SK-N-SH (cell line): ENCODE results near the gene WWOX.

Experiments used
- FOXJ3 ChIP-seq: sonication (generic); formaldehyde crosslinking; IDR thresholded peaks from 2 replicates; pipeline ENCODE4 v1.5.1; 2020; ENCODE audit warnings: mild to moderate bottlenecking, missing genetic modification reagents
- POLR2AphosphoS5 ChIP-seq: IDR thresholded peaks from 2 replicates; pipeline ENCODE4 v1.6.1; 2012; ENCODE audit warnings: low read depth, low read length
- RAD21 ChIP-seq: IDR thresholded peaks from 2 replicates; pipeline ENCODE4 v1.6.1; 2012; ENCODE audit warnings: mild to moderate bottlenecking, low read length
- RCOR1 ChIP-seq: fragments of 150-350 bp; IDR thresholded peaks from 2 replicates; pipeline ENCODE4 v1.6.1; 2017; ENCODE audit warnings: antibody characterized with exemption, low read length
- TCF12 ChIP-seq: IDR thresholded peaks from 2 replicates; pipeline ENCODE4 v1.4.0; 2012
- TF ChIP-seq, protein P1 (sequence below): fragments of 150-350 bp; IDR thresholded peaks from 2 replicates; pipeline ENCODE4 v1.6.1; 2017; ENCODE audit warnings: antibody characterized with exemption, low read length, low read depth, borderline replicate concordance
- TF ChIP-seq, protein P2 (sequence below): fragments of 200-600 bp; sonication (generic); IDR thresholded peaks from 2 replicates; pipeline ENCODE4 v1.6.1; 2017; ENCODE audit warnings: antibody characterized with exemption, mild to moderate bottlenecking, moderate library complexity
- TF ChIP-seq, protein P3 (sequence below): IDR thresholded peaks from 2 replicates; pipeline ENCODE4 v1.6.1; 2012; ENCODE audit warnings: mild to moderate bottlenecking, low read depth, low read length, moderate library complexity
- TF ChIP-seq, protein P4 (sequence below): IDR thresholded peaks from 2 replicates; pipeline ENCODE4 v1.4.0; 2012; ENCODE audit warnings: low read depth, borderline replicate concordance

DNA sequence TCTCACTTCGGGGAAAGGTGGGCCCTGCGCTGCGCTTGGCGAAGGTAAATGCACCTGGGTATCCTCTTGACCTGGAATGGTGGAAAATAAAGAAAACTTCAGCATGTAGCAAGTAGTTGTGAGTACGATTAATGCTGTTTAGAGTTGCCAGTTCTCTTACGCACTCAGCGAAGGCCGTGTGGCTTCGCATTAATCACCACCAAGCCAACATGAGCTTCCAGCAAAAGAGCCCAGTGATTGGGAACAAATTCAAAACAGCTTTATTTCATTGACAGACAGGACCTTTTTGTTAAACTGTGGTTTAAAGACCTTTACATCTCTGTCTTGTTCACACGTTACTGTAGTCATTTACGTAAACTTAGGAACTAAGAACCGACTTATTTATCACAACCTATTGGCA lies 969.7 kb downstream of the WWOX start:
- TF ChIP-seq, protein P1, sequence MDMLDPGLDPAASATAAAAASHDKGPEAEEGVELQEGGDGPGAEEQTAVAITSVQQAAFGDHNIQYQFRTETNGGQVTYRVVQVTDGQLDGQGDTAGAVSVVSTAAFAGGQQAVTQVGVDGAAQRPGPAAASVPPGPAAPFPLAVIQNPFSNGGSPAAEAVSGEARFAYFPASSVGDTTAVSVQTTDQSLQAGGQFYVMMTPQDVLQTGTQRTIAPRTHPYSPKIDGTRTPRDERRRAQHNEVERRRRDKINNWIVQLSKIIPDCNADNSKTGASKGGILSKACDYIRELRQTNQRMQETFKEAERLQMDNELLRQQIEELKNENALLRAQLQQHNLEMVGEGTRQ = no peak
- TF ChIP-seq, protein P2, sequence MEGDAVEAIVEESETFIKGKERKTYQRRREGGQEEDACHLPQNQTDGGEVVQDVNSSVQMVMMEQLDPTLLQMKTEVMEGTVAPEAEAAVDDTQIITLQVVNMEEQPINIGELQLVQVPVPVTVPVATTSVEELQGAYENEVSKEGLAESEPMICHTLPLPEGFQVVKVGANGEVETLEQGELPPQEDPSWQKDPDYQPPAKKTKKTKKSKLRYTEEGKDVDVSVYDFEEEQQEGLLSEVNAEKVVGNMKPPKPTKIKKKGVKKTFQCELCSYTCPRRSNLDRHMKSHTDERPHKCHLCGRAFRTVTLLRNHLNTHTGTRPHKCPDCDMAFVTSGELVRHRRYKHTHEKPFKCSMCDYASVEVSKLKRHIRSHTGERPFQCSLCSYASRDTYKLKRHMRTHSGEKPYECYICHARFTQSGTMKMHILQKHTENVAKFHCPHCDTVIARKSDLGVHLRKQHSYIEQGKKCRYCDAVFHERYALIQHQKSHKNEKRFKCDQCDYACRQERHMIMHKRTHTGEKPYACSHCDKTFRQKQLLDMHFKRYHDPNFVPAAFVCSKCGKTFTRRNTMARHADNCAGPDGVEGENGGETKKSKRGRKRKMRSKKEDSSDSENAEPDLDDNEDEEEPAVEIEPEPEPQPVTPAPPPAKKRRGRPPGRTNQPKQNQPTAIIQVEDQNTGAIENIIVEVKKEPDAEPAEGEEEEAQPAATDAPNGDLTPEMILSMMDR = no peak
- TF ChIP-seq, protein P3, sequence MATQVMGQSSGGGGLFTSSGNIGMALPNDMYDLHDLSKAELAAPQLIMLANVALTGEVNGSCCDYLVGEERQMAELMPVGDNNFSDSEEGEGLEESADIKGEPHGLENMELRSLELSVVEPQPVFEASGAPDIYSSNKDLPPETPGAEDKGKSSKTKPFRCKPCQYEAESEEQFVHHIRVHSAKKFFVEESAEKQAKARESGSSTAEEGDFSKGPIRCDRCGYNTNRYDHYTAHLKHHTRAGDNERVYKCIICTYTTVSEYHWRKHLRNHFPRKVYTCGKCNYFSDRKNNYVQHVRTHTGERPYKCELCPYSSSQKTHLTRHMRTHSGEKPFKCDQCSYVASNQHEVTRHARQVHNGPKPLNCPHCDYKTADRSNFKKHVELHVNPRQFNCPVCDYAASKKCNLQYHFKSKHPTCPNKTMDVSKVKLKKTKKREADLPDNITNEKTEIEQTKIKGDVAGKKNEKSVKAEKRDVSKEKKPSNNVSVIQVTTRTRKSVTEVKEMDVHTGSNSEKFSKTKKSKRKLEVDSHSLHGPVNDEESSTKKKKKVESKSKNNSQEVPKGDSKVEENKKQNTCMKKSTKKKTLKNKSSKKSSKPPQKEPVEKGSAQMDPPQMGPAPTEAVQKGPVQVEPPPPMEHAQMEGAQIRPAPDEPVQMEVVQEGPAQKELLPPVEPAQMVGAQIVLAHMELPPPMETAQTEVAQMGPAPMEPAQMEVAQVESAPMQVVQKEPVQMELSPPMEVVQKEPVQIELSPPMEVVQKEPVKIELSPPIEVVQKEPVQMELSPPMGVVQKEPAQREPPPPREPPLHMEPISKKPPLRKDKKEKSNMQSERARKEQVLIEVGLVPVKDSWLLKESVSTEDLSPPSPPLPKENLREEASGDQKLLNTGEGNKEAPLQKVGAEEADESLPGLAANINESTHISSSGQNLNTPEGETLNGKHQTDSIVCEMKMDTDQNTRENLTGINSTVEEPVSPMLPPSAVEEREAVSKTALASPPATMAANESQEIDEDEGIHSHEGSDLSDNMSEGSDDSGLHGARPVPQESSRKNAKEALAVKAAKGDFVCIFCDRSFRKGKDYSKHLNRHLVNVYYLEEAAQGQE = no peak
- TF ChIP-seq FOXJ3 (CRISPR knock-in tag) = no peak
- TF ChIP-seq TCF12 = no peak
- no peak for TF ChIP-seq RAD21
- TF ChIP-seq, protein P4, sequence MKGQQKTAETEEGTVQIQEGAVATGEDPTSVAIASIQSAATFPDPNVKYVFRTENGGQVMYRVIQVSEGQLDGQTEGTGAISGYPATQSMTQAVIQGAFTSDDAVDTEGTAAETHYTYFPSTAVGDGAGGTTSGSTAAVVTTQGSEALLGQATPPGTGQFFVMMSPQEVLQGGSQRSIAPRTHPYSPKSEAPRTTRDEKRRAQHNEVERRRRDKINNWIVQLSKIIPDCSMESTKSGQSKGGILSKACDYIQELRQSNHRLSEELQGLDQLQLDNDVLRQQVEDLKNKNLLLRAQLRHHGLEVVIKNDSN = no peak
- no peak for TF ChIP-seq RCOR1
- TF ChIP-seq POLR2AphosphoS5 = no peak
